H1 (cell line): Measurements from ENCODE around the gene SCFD1.

ENCODE experiments used
- EP300 ChIP-seq, 2 experiments: IDR thresholded peaks; 1 replicate in 1 of 2; 2 replicates in 1 of 2; pipeline ENCODE4 v1.6.1; 2011 to 2012; ENCODE audit warnings: low read depth in 2 of 2, low read length in 2 of 2, mild to moderate bottlenecking in 2 of 2, borderline replicate concordance in 1 of 2, inconsistent platforms in 1 of 2, moderate library complexity in 1 of 2
- EZH2 ChIP-seq: fragments of 200-600 bp; sonication (generic); IDR thresholded peaks from 2 replicates; pipeline ENCODE4 v1.7.1; 2012; ENCODE audit warnings: low read depth, mild to moderate bottlenecking, moderate library complexity, low read length, inconsistent platforms; ENCODE audit not compliant: severe bottlenecking
- JUND ChIP-seq: IDR thresholded peaks from 2 replicates; pipeline ENCODE4 v1.6.1; 2011; ENCODE audit warnings: mild to moderate bottlenecking, improper control_type of control experiment, low read length
- KDM1A ChIP-seq: fragments of 200-600, 300-600 bp; sonication (generic); IDR thresholded peaks from 2 replicates; pipeline ENCODE4 v1.7.1; 2016; ENCODE audit warnings: mild to moderate bottlenecking, low read length, borderline replicate concordance
- PHF8 ChIP-seq: fragments of 200-600 bp; sonication (generic); conservative IDR thresholded peaks from 2 replicates; pipeline ENCODE4 v1.7.1; 2012; ENCODE audit warnings: low read depth, mild to moderate bottlenecking, inconsistent platforms, low read length, moderate library complexity
- TF ChIP-seq, protein P1 (sequence below), 3 experiments: IDR thresholded peaks; 1 replicate in 2 of 3; 2 replicates in 1 of 3; pipeline versions ENCODE4 v1.5.1 to v1.6.1; 2011; ENCODE audit warnings: low read length in 3 of 3, mild to moderate bottlenecking in 3 of 3, inconsistent platforms in 2 of 3, low read depth in 1 of 3, moderate library complexity in 1 of 3; ENCODE audit not compliant: insufficient read depth in 1 of 3; ENCODE audit errors: control extremely low read depth in 1 of 3

DNA sequence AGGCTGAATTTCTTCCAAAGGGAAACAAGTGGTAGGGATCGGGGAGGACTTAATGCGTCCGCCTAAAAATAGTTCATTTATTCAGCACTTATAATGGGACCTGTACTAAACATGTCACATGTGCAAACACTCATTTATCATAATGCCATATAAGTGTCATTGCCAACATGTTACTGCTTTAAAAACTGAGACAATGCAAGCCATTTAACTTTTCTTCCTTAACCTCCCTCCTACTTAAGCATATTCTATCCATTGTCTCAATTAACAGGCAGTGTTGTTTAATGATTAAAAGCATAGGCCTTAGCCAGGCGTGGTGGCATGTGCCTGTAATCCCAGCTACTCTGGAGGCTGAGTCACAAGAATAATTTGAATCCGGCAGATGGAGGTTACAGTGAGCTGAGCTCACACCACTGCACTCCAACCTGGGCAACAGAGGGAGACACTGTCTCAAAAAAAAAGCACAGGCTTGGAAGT lies 13.5 kb upstream of the SCFD1 start:
- TF ChIP-seq EZH2, result no peak
- no peak for TF ChIP-seq PHF8
- TF ChIP-seq, protein P1, sequence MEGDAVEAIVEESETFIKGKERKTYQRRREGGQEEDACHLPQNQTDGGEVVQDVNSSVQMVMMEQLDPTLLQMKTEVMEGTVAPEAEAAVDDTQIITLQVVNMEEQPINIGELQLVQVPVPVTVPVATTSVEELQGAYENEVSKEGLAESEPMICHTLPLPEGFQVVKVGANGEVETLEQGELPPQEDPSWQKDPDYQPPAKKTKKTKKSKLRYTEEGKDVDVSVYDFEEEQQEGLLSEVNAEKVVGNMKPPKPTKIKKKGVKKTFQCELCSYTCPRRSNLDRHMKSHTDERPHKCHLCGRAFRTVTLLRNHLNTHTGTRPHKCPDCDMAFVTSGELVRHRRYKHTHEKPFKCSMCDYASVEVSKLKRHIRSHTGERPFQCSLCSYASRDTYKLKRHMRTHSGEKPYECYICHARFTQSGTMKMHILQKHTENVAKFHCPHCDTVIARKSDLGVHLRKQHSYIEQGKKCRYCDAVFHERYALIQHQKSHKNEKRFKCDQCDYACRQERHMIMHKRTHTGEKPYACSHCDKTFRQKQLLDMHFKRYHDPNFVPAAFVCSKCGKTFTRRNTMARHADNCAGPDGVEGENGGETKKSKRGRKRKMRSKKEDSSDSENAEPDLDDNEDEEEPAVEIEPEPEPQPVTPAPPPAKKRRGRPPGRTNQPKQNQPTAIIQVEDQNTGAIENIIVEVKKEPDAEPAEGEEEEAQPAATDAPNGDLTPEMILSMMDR (IDR thresholded peaks at IDR 0.05; ENCODE audit: control extremely low read depth in 1 of 3, insufficient read depth in 1 of 3, low read depth in 1 of 3, low read length in 3 of 3), result no peak
- no peak for TF ChIP-seq KDM1A
- no peak for TF ChIP-seq JUND
- TF ChIP-seq EP300 (IDR thresholded peaks at IDR 0.05; ENCODE audit: borderline replicate concordance in 1 of 2, low read depth in 2 of 2, low read length in 2 of 2), result no peak
